HG03571 (cell line): ENCODE data around the gene EMC9.
A peak's percentile ranks its signal among the peaks of the same experiment; 100 is the strongest.

Experiments
- ATAC-seq: cut with Tn5 transposase; IDR thresholded peaks from one replicate; pipeline ENCODE4 v1.9.1; 2021; ENCODE audit not compliant: unreplicated experiment

EMC9 gene

DNA sequence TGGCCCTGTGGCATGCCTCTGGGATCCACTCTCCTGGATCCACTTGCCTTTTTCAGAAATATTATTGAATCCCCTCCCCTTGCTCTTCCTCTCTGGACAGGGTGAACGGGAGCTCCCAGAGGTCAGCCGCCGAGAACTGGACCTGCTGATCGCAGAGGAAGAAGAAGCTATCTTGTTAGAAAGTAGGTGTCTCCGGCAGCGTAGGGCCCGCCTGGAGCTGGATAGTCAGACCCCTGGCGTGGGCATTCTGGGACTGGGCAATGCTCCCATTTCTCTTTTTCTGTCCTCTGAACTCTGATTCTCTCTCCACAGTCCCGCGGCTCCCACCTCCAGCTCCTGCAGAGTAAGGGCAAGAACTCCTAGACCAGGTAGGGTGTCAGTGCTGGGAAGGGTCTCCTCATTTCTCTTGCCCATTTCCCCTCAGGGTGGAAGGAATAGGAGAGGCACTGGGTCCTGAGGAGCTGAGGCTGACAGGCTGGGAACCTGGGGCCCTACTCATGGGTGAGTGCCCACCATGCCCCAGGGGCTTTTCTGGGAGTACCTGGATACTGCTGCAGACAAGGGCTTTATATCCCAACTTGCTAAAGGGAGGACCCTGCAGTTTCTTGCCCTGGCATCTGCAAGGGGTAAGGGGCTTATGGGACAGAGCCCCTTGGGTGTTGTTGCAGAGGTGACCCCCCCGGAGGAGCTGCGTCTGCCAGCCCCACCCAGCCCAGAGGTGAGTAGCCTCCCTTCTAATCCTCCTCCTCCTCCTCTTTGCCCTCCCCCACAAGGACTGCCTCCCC is 35.8 kb upstream of the EMC9 start:
- no peak for ATAC-seq

DNA sequence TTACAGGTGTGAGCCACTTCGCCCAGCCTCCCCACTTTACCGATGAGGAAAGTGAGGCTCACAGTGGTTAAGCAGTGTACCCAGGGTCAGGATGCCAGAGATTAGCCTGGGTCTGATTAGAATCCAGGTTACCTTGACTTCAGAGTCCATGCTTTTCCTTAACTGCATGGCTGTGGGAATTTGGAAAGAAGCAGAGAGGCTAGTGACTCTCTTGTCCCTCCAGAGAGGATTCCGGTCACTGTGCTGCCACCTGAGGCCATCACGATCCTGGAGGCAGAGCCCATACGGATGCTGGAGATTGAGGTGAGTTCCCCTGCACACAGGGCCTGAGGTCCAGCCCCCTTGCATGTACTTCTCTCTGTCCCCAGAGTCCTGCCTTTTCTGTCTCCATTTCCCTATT is 35.2 kb upstream of the EMC9 start:
- no peak for ATAC-seq

DNA sequence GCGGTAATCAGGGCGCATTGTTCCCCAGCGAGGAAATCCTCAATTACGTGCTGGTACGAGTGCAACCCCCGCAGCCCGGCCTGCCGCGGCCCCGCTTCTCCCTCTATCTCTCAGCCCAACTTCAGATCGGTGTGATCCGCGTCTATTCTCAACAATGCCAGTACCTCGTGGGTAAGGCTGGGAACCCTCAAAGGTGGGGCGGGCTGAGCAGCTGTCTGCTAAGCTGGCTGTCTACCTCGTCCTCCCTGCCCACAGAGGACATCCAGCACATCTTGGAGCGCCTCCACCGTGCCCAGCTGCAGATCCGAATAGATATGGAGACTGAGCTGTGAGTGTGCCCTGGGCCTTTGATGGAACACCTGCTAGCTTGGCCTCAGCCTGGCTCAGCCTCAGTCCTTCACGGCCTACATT is 31.5 kb upstream of the EMC9 start:
- no peak for ATAC-seq

DNA sequence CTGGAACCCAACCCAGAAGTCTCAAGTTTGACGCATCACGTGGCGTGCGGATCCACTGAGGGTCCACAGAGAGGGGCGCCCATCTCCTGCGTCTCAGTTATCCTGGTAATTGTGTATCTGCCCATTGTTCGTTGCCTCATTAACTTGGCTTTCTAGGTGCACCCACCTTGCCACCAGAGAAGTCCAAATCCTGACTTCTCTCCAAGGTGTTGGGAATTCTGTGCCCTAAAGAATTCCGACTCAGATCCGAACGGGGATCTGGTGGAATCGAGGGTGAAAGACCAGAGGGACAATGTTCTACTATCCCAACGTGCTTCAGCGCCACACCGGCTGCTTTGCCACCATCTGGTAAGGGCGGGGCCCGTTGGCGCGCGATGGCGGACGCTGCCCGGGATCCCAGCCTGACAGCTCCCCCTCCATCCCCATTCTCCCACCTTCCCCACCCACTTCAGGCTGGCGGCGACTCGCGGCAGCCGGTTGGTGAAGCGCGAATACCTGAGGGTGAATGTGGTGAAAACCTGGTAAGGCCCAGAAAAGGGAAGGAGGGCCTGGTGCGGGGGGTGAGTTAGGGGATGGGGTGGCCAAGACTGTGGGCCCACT is 31.0 kb upstream of the EMC9 start:
- ATAC-seq: no peak

DNA sequence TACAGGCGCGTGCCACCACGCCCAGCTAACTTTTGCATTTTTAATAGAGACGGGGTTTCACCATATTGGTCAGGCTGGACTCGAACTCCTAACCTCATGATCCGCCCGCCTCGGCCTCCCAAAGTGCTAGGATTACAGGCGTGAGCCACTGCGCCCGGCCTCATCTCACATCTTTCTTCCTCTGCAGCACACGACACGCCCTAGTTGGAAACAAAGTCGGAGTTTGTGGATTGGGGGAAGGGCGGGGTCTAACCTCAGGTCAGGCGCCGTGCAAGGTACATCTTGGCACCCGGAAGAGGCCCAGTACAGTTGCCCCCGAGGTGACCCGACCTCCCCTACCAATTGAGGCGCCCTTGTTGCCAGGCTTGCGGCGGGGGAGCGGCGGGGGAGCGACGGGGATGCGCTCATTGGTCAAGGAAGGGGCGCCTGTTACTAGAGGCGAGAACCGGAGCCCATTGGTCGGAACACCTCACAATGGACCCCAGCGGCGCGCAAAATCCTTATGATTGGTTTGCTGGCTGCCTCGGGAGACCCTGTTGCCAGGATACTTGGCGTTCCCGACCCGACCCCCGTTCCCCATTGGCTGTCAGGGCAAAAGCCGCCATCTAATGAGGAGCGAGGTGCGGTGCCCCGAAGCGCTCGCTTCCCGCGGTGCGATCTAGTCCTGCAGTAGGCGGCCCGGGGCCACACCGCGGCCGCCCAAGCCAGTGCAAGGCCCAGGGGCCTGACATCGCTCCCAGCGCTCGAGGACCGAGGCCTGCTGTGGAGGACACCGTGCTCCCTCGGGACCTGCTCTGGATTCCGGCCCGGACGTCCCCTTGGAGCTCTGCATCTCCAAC is 30.2 kb upstream of the EMC9 start, which contains the start of gene REC8:
Gene REC8 (plus strand): TSS at position 659 of the 839 bp plus-strand sequence. CDS start 473 bp downstream, outside the sequence.
- peak; percentile 87 for ATAC-seq

DNA sequence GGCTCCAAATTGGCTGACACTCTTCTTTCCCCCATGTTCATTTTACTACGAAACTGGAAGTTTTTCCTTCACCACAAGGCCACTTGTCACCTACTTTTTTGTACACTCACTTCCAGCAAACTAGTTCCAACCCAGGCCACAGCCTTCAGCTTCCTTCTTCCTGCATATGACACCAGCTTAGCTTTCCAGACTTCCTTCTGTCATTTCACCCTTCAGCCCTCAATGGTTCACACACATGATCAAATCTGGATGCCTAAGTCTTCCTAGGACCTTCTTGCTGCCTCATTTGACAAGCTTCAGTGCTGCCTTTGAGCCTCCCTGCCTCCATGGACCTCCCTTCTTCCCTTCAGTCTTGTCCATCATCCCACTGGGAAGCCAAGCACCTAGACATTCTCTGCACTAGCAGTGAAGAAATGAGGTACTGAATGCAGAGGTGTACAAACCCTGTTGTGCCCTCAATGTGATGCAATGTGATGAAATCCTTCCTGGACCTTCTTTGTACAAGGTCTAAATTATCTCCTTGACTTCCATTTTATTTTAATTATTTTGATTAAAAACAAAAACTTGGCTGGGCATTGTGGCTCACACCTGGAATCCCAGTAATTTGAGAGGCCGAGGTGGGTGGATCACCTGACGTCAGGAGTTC is 26.2 kb upstream of the EMC9 start:
- ATAC-seq: no peak

DNA sequence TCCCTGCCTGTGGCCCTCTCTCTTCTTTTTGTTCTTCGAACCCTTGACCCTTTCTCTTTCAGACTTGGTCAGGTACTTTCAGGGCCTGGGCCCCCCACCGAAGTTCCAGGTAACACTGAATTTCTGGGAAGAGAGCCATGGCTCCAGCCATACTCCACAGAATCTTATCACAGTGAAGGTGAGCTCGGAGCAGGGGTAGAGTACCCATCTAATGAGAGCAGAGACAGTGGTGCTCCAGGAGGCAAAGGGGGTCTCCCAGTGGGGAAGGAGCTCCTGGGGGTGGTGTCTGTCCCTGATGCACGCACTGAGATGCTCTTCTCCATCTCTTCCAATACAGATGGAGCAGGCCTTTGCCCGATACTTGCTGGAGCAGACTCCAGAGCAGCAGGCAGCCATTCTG is 24.4 kb upstream of the EMC9 start:
- ATAC-seq: no peak

DNA sequence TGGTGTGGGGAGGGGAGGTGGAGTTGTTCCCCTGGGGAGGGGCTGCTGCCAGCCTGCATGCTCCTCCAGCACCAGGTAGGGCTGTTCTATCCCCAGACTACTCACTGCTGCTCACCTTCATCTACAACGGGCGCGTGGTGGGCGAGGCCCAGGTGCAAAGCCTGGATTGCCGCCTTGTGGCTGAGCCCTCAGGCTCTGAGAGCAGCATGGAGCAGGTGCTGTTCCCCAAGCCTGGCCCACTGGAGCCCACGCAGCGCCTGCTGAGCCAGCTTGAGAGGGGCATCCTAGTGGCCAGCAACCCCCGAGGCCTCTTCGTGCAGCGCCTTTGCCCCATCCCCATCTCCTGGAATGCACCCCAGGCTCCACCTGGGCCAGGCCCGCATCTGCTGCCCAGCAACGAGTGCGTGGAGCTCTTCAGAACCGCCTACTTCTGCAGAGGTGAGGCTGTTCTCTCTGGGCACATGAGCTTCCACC is 23.2 kb upstream of the EMC9 start:
- no peak for ATAC-seq

DNA sequence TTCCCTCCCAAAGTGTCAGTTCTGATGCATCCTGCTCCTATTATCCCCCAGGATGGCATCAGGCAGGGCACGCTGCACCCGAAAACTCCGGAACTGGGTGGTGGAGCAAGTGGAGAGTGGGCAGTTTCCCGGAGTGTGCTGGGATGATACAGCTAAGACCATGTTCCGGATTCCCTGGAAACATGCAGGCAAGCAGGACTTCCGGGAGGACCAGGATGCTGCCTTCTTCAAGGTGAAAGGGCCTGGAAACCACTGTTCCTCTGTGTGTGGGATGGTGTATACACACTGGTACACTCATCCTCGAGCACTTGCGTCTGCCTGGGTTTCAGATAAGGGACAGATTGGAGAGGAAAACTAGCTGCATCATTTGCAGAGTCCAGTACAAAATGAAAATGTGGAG is 20.7 kb upstream of the EMC9 start:
- no peak for ATAC-seq

DNA sequence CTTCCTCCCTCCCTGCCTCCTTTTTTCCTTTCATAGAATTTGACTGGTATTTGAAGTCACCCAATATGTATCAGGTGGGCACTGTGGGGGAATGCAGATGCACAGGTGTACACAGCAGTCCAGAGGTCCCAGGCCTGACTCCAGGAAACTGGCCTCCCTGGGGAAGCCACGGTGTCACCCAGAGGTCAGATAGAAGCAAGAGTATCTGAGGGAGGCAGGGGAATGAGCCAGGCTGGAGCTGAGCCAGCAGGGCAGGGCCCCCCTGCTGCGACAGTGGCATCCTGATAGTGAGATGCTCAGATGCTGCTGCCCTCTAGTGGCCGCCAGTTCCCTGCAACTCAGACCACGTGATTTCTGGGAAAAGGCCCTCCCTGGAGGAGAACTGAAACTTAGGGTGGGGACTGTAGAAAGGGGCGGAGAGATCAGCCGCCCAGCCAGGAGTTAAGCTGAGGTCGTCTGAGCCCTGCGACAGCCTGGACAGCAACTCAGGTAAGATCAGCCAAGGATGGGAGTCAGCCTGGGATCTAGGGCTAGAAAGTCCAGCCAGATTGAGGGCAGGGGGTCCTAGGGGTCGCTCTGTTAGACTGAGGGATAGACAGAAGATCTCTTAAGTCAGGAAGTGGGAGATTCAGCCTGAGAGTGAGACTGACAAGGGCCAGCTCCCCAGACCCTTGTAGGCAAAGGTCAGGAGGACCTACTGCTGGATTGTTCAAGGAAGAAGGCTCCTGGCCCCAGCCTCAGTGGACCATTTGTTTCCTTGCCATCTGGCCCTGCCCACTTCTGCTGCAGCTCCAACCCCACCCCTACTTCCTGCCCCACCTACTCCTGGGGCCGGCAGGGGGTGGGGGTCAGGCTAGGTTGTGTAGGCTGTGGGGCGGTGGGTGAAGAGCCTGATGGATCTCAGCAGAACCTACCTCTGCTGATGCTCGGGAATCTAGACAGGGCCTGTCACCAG is 19.7 kb upstream of the EMC9 start, which contains the start of gene IRF9:
Gene IRF9 (plus strand): TSS at position 416 of the 955 bp plus-strand sequence. CDS start 880 bp downstream, outside the sequence.
- peak; percentile 64 for ATAC-seq

DNA sequence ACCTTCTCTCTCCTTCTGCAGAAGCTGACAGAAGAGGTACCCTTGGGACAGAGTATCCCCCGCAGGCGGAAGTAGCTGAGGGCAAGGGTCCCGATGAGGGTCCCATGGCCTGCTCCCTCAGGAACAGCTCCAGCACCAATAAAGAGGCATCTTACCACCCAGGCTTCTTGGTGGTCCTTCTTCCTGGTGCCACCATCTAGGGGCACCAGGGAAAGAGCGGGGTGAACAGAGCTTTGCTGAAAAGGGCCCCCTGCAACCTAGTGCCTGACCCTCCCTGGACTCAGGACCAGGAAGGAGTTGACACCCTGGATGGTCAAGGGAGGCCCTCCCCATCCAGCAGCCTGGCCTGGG is 19.1 kb upstream of the EMC9 start:
- ATAC-seq: no peak

DNA sequence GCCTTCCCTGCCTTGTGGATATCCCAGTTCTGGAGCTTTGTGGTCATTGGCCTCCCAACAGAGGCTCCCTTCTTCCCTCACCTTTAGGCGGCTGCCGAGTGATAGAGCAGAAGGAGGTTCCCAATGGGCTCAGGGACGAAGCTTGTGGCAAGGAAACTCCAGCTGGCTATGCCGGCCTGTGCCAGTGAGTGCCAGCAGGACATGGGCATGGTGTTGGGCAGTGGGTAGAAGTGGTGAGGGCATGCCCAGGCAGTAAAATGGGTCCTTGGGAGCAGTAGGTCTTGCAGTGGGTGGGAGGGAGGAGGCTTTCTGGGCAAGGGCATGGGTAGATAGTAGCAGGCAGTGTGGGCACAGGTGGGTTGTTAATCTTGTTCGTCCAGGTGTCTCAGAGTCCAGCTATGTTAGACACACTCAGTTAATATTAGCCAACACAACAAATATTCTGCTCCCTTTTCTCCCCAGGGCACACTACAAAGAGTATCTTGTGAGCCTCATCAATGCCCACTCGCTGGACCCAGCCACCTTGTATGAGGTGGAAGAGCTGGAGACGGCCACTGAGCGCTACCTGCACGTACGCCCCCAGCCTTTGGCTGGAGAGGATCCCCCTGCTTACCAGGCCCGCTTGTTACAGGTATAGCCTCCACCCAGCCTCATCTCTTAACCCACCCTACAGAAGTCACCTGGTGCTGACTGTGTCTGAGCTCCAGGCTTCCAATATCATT is 18.5 kb upstream of the EMC9 start:
- no peak for ATAC-seq

DNA sequence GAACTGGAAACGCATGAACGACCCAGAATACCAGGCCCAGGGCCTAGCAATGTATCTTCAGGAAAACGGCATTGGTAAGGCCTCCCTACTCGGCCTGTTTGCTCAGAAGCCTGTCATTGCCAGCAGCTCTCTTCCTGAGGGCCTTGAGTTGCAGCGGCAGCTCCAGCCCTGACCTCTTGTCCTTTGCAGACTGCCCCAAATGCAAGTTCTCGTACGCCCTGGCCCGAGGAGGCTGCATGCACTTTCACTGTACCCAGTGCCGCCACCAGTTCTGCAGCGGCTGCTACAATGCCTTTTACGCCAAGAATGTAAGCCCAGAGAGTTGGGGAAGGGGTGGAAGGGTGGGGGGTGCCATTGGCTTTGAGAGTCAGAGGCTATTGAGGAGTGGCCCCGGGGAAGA is 15.9 kb upstream of the EMC9 start:
- ATAC-seq: no peak

DNA sequence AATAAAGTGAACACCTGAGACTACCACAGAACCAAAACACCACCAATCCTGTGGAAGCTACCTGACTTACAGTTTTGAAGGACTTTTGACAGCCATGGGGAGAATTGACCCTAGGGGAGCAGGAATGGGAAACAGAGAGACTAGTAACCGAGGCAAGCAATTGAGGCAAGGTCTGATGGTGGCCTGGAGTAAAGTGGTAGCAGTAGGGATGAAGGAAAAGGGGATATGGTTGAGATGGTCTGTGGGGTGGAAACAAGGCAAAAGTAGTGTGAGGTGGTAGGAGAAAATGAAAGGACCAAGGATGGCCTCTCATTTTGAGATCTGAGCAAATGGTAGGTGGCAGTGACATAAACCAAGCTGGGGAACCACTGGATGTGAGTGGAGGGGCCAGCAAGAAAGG is 15.4 kb upstream of the EMC9 start:
- no peak for ATAC-seq

DNA sequence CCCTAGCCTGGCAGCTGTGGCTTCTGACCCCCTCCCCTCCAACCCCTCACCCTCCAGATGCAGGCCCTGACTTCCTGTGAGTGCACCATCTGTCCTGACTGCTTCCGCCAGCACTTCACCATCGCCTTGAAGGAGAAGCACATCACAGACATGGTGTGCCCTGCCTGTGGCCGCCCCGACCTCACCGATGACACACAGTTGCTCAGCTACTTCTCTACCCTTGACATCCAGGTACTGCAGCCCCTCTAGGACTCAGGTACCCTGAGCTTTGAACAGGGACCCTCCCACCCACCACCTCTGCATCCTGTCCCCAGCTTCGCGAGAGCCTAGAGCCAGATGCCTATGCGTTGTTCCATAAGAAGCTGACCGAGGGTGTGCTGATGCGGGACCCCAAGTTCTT is 13.7 kb upstream of the EMC9 start:
- no peak for ATAC-seq

DNA sequence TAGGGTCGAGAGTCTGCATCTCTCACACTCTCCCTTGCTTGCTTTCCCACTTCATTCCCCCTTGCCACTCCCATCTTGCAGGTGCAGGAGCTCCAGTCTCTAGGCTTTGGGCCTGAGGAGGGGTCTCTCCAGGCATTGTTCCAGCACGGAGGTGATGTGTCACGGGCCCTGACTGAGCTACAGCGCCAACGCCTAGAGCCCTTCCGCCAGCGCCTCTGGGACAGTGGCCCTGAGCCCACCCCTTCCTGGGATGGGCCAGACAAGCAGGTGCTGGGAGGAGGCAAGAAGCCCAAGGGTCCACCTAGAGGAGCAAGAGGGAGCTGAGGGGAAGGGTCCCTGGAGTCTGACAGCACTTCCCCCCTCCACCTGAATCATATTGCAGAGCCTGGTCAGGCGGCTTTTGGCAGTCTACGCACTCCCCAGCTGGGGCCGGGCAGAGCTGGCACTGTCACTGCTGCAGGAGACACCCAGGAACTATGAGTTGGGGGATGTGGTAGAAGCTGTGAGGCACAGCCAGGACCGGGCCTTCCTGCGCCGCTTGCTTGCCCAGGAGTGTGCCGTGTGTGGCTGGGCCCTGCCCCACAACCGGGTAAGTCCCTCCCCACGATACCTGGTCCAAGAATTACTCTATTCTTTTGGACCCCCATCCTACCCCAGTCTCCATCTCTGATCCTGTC is 10.2 kb upstream of the EMC9 start:
- ATAC-seq: no peak

DNA sequence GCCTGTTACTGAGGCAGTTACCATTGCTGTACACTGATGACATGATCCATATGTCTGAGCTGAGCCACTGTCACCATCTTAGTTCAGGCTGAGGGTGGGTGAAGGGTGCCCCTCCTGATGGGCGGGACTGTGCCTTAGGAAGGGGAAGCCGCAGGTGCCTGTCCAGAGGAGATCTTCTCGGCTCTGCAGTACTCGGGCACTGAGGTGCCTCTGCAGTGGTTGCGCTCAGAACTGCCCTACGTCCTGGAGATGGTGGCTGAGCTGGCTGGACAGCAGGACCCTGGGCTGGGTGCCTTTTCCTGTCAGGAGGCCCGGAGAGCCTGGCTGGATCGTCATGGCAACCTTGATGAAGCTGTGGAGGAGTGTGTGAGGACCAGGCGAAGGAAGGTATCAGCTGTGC is 9.6 kb upstream of the EMC9 start:
- no peak for ATAC-seq

DNA sequence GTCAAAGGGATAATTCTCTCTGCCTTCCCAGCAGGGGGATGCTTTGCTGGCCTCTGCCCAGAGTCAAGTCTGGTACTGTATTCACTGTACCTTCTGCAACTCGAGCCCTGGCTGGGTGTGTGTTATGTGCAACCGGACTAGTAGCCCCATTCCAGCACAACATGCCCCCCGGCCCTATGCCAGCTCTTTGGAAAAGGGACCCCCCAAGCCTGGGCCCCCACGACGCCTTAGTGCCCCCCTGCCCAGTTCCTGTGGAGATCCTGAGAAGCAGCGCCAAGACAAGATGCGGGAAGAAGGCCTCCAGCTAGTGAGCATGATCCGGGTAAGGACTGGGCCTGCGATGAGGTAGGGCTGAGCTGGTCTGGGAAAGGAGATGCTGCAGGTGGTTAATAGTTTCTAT is 9.2 kb upstream of the EMC9 start:
- ATAC-seq: no peak

DNA sequence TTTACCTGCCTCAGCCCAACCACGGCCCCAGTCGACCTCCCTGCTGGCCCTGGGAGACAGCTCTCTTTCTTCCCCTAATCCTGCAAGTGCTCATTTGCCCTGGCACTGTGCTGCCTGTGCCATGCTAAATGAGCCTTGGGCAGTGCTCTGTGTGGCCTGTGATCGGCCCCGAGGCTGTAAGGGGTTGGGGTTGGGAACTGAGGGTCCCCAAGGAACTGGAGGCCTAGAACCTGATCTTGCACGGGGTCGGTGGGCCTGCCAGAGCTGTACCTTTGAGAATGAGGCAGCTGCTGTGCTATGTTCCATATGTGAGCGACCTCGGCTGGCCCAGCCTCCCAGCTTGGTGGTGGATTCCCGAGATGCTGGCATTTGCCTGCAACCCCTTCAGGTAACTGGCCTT is 8.7 kb upstream of the EMC9 start:
- no peak for ATAC-seq
